Measurements from ENCODE around the gene TAGLN2. TPM values are rescaled to one million over a fixed set of nuclear protein-coding genes. Genes with fewer than 3 reads are reported as not detected.
"Not testable (repeated sequence)": the region's sequence is repeated elsewhere in the genome, so short reads cannot be mapped to it uniquely, and the experiment has no call there.

TAGLN2 gene
- total RNA-seq, 1 donor from 2014 or later = 182 TPM

DNA sequence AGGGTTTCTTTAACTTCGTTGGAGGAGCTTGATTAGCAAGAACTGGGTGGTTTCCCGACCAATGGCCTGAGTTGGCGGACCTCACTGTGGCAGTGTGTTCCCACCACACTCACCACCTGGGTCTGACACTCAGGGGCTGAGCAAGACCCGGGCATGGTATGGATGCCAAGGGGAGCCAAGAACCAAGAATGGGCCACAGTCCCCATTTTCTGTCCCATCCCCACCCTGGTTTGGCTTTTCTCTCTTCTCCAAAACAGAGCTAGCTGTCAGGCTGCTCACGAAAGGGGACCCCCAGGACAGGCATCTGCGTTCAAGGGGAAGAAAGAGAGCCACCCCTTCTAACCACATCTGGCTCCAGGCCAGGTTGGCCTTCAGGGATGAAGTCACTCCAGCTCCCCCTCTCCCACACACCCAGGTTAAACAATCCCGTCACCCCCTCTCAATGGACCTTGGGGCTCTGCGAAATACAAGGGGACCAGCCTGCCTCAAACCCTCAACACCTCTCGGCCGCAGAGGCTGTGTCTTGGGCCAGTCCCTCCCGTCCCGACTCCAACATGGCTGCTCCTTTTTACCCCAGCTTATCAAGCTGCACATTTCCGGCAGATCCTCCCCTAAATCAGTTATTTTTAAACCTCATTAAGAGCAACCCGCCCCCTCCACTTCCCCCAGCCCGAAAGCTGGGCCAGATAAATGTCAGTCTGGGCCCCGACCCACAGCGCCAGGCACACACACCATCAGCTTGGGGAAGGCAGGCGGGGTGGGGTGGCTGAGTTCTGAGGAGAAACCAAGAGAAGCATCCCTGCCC, 3.4 kb downstream of the TAGLN2 start:
- DNase-seq (ENCODE audit: low read depth in 2 of 2) = no peak

DNA sequence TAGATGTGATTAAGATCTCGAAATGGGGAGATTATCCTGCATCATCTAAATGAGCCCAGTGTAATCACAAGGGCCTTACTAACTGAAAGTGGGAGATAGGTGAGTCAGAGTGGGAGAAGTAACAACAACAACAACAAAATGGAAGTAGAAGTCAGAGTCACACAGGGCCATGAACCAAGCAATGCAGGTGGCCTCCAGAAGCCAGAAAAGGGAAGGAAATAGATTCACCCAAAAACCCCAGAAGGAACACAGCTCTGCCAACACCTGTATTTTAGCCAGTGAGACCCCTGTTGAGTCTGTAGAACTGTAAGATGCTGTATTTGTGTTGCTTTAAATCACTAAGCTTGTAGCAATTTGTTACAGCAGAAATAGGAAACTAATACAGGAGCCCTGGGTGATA, 4.1 kb downstream of the TAGLN2 start:
- DNase-seq (ENCODE audit: low read depth in 2 of 2) = peak in 1 of 2 donors; percentile 41

DNA sequence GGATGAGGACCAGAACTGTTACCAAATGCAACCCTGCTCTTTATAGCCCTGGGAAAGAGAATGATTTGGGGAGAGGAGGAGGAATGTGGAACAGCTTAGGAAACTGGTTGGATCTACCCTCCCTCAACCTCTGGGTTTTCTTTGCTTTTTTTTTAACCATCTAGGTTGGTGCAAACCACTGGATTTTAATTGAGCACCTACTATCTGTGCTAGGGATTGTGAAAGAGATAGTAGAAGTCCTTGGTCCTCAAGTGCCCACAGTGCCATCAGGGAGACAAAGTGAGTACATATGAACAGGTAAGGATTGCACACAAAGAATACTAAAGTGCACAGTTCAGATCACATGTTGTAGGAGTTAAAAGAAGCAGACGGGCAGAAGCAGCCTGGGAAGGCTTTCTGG, 4.7 kb downstream of the TAGLN2 start:
- DNase-seq (ENCODE audit: low read depth in 2 of 2) = no peak

DNA sequence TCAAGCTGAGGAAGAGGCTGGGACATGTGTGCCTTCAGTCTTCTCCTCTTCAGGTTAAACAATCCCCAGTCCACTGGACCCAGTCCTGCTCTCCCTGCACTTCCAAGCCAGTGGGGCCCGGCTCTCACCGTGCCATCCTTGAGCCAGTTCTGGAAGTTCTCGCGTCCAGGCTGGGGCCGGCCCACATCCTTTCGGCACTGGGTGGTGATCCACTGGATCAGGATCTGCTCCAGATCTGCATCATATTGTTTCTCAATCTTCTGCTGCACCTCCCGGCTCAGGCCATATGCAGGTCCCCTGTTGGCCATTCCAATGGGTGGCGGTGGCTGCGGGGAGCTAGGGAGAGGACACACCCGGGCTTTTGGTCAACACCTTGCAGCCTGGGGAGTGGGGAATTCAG, 5.1 kb downstream of the TAGLN2 start:
- DNase-seq (ENCODE audit: low read depth in 2 of 2) = no peak

DNA sequence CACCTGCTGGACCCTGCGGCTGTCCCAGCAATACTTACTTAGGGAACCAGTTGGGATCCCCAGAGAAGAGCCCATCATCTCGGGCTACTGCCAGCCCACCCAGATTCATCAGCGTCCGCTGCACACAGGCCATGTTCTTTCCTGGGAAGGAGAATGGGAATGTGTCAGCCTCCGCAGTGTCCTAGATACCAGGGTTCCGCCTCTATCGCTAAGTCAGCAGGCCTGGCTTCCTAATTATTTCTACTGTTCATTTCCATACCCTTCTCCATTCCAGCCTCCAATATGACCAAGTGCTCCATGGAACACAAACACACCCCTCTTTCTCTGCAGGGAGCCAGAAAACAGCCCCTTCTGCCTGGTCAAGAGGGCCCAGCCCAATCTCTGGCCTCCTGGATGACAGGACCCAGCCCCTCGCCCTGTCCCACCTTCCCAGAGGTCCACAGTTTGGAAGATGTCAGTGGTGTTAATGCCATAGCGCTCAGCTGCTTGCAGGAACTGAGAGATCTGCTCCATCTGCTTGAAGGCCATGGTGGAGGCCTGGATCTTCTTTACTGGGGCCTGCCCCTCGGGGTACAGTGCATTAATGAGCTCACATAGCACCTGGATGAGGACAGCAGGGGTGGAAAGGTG, 6.0 kb downstream of the TAGLN2 start:
- DNase-seq (ENCODE audit: low read depth in 2 of 2) = no peak

DNA sequence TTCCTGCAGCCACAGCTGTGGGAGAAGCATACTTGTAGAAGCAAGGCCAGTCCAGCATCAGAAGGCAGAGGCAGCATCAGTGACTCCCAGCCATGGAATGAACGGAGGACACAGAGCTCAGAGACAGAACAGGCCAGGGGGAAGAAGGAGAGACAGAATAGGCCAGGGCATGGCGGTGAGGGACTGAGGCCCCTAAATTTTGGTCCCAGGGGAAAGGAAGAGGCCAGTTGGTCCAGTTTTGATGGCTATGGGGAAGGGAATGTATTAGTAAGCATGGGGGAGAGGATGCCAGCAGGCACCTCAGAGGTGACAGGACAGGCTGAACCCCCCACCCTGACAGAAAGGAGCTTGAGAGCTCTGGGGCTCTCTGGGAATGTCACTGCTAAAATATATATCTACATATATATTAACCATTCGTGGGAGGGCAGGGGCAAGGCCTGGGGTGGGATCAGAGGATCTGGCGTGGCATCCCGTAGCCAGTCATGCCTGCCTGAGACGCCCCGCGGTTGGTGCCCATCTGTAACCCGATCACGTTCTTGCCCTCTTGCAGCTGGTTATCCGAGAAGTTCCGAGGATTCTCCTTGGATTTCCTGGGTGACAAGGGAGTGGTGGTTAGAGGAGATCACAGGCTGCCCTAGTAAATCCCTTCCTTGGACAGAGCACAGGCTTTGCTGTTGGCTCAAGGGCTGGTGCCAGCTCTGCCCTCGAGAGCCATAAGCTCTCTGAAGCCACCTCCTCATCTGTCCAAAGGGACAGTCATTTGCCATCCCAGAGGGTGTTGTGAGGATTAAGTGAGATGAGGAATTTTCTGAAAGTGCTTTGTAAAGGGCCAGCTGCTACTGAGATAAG, 6.7 kb downstream of the TAGLN2 start:
- DNase-seq (ENCODE audit: low read depth in 2 of 2) = no peak

DNA sequence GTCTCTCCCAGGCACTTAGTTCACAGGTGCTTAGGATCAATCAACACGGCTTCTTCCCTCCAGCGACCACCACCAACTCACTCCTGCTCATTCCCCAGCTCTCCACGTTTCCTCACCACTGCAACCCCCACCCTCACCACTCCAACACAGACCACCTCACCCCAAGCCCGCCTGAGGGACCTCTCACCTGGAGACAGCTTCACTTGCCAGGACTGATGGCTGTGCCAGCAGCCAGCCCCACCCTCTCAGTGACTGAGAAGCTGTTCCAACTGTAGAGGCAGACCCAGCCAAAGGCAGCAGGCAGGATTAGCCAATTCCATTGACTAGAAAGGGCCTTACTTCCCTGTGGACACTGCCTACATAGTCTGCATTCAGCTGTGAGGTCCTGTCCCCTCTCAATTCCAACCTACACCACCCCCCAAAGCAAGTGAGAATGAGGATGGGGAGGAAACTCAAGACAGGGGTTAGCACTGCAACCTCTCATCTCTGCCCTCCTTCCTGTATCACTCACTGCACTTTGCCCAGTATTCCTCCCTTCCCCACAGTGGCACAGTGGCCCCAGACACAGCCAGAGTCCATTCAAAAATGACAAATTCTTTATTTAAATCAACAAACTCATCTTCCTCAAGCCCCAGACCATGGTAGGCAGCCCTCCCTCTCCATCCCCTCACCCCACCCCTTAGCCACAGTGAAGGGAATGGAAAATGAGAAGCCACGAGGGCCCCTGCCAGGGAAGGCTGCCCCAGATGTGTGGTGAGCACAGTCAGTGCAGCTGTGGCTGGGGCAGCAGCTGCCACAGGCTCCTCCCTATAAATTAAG, 7.6 kb downstream of the TAGLN2 start:
- DNase-seq (ENCODE audit: low read depth in 2 of 2) = no peak

DNA sequence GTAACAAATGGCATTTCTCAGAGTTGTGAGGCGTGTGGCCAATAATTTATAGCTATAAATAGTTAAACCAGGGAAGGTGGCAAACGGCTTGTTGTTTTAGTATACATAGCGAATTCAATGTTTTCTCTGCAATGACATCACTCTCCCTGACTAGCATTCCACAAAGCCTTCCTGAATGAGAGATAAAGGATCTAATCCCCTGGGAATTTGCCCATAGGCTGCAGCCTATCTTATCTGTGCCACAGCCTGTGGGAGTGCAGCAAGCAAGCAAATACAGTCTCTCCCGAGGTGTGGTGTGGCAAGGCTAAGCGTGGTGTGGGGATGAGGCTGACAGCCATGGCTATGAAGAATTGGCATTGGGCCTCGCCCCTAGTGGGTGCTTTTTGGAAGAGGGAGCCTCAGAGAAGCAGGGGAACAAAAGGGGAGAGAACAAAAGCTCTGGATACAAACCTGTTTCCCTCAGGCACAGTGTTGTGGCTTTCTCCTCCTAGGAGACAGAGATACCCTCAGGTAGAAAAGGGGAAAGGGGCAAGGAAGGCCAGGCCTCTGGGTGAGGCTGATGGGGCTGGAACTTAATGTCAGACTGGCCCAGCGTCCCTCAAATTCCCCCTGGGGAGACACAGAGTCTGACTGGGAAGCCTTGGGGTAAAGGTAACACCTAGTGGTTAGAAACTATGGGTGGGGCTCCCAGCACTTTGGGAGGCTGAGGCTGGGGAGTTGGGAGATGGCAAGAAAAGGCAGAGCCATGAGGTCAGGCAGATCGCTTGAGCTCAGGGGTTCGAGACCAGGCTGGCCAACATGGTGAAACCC, 8.9 kb downstream of the TAGLN2 start:
- peak in 1 of 2 donors; percentile 83 for DNase-seq (ENCODE audit: low read depth in 2 of 2)

DNA sequence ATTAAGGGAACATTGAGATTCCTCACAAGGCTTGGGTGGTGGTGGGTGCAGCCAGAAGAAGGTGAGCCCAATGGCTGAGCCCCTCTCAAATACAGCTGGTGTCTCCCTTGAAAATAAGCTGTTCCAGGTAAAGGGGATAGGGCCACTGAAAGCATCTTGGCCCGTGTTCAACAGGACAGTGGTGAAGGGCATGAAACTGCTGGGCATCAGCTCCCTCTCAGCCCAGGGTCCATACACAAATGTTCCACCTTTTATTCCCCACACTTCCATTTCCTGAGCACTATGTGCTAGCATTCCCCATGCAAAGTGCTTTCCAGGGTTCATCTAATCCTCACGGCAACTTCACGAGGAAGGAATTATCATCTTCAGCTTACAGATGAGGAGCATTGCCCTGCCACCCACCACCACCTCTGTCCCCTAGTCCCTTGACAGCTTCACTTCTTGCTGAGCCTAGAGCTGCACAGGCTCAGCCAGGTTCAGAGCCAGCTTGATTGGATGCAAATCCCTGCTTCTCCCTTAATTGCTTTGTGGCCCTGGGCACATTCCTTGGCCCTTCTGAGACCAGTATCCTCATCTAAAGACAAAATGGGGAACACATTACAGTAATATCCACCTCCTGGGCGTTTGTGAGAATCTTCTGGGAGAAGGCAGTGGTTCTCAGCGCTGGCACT, 9.6 kb downstream of the TAGLN2 start:
- no peak for DNase-seq (ENCODE audit: low read depth in 2 of 2)

DNA sequence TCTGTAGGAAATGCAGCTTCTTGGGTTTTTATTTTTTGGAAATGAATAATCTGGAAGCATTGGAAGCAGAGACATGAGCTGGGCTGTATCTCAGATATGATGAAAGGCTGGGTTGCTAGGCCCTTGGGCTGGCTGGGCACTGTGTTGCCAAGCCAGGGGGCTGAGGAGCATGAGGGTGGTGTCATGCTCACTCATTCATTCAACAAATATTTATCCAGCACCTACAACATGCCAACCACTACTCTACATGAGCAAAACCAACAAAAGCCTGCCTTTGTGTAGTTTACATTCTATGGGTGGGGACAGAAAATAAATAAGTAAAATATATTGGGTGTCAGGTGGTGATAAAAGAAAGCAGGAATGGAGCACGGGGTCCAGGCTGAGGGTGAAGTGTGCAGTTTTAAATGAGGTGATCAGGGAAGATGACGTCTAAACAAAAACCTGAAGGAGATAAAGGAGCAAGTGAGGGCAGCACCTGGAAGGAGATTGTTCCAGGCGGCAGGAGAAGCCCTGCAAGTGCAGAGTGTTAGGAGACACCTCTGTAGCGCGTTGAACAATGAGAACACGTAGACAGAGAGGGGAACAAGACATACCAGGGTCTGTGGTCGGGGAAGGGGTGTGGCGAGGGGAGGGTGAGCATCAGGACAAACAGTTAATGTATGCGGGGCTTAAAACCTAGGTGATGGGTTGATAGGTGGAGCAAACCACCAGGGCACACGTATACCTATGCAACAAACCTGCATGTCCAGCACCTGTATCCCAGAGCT, 10.9 kb downstream of the TAGLN2 start:
- no peak for DNase-seq (ENCODE audit: low read depth in 2 of 2)

DNA sequence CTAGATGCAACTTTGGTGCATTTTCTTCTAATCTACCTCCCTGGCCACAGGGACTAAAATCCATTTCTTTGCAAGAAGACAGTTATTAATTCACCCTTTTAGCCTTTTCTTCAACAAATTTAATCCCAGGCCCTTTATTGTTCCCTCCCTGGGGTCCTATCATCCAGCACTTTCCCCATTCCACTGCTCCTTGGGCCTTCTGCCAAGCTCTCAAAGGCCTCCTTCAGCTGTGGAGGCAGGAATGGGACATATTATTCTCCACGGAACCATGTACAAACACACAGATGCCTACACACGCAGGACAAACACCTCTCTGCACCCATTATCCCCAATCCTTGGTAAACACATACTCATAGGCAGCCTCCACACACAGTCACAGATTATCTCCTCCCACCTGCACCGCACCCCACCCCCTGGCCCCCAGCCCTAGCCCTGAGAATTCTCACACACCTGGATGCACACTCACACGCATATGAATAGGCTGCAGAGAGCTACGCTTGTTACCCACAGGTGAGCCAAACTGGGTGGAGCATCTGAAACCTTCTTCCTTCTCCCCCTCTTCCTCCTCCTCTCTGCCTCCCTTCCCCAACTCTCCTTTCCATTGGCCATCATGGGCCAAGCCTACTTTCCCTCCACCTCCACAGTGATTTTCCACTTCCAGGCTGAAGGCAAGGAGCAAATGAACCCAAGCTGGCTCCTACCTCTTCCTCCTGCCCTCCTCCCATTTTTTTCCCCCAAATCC, 11.7 kb downstream of the TAGLN2 start:
- no peak for DNase-seq (ENCODE audit: low read depth in 2 of 2)

DNA sequence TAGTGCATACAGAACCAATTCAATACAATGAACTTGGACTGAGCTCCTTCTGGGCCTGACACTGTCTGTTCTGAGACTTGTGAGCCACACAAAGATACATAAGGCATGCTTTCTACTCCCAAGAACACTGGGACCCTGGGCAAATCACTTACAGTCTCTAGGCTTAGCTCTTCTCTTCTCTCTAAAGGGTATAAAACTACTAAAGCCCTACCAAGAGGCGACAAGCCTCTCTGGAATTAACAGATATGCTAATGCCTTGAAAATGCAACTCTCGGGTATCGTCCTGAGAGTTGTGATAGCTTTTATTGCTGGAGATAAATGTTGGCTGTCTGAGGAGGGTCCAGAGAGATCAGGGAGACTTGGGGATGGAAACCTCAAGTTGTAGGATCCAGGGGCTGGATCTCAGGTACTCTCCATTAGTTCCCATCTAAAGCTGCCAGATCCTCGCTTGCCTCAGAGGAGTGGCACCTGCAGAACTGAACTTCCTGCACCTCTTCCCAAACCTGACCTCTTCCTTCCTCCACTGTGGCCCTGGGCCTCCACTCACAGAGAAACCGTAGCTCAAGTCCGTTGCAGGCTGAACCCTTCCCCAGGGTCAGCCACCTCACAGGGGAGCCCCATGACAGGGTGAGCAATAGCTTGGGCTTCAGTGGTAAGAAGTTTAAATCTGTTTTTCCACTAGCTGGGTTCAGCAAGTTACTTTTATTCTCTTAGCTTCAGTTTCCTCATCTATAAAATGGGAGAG, 13.8 kb downstream of the TAGLN2 start:
- no peak for DNase-seq (ENCODE audit: low read depth in 2 of 2)

DNA sequence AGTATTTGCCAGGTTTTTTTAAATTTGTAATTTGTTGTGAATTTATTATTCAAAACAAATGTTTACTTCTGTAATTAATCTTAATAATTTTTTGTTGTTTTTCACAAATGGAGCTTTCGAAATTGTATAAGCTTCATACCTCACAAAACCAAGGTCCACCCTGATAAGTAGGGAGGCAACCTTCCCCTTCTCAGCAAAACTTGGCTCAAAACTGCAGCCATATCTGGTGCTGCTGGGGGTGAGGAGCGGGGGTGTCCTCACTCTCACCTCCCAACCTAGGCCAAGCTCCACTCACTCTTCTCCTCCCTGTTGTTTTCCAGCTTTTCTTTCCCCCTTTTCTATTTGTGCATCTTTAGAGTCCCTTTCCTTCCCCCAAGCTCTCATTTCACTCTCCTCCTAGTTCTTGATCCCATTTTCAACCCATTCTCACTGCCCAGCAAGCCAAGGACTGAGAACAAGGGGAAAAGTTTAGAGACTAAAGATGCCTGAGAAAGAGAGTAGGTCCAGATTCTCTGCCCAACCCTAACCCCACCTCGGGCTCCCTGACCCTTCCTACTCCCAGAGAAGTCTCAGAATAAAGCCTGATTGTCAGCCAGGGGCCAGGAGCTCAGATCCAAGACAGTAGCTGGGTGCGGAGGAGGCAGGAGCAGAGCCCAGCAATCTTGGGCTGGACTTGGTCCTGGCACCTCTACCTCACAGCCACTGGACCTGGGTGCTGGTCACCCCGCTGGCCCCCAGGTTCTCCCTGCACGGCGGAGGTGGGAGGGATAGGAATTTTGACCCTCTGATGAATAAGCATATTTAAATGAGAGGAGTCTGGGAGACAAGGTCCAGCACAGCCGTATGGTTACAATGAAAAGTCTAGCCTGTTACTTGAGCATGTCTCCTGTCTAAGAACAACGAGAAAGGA, 17.0 kb downstream of the TAGLN2 start:
- no peak for DNase-seq (ENCODE audit: low read depth in 2 of 2)

DNA sequence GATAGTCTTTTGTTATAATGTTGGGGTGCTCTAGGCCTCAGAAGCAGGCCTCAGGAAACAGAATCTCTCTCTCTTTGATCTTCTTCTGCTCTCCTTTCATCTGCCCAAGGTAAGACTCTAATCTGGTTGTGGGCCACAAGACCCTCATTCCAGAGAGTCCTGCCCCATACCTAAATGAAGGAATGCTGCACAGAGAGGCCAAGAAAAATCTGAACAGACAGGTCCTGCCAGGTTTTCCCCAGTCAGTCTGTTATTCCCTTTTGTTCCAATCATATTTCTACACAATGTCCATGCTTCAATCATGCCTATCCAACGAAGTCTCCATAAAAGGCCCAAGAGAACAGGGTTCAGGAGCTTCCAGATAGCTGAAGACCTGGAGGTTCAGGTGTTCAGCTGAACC, 18.3 kb downstream of the TAGLN2 start:
- no peak for DNase-seq (ENCODE audit: low read depth in 2 of 2)

DNA sequence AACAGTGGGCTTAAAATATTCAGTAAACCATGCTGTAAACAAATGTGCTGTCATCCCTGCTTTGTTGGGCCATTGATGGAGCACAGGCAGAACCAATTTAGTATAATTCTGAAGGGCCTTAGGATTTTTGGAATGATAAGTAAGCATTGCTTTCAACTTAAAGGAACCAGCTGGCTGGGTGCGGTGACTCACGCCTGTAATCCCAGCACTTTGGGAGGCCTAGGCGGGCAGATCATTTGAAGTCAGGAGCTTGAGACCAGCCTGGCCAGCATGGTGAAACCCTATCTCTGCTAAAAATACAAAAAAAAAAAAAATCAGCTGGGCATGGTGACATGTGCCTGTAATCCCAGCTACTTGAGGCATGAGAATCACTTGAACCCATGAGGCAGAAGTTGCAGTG, 21.3 kb downstream of the TAGLN2 start:
- DNase-seq (ENCODE audit: low read depth in 2 of 2) = not testable (repeated sequence)

DNA sequence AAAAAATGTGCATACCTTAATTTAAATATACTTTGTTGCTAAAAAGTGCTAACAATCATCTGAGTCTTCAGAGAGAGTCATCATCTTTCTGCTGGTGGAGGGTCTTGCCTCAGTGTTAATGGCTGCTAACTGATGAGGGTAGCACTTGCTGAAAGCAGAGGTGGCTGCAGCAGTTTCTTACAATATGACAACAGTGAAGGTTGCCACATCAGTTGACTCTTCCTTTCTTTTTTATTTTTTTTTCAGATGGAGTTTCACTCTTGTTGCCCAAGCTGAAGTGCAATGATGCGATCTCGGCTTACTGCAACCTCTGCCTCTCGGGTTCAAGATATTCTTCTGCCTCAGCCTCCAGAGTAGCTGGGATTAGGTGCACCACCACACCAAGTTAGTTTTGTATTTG, 22.8 kb downstream of the TAGLN2 start:
- DNase-seq (ENCODE audit: low read depth in 2 of 2) = no peak

Data from dermis microvascular lymphatic vessel endothelial cell (primary cell).